GM06990 (cell line): Measurements from ENCODE around the gene INSIG1.

Source experiments
- DNase-seq: peaks from one replicate; pipeline ENCODE4 v3.0.0-alpha.2; 2011; ENCODE audit not compliant: insufficient read length; ENCODE audit errors: extremely low read depth
- H3K27me3 ChIP-seq: replicated peaks from 2 replicates; pipeline ENCODE4 v1.6.0; 2011; ENCODE audit warnings: low read length; ENCODE audit not compliant: control insufficient read depth, insufficient read depth
- H3K36me3 ChIP-seq: 2 replicates; pipeline ENCODE4 v1.5.1; 2011; ENCODE audit warnings: low read length; ENCODE audit not compliant: control insufficient read depth, insufficient read depth
- H3K4me3 ChIP-seq: replicated peaks from 2 replicates; pipeline ENCODE4 v1.5.1; 2011; ENCODE audit warnings: low read depth, mild to moderate bottlenecking, control low read depth, low read length
- CTCF ChIP-seq: IDR thresholded peaks from 2 replicates; pipeline ENCODE4 v1.5.1; 2011; ENCODE audit warnings: low read length, control low read depth, mild to moderate bottlenecking, inconsistent platforms; ENCODE audit not compliant: insufficient read depth, poor library complexity, severe bottlenecking

Gene INSIG1

DNA sequence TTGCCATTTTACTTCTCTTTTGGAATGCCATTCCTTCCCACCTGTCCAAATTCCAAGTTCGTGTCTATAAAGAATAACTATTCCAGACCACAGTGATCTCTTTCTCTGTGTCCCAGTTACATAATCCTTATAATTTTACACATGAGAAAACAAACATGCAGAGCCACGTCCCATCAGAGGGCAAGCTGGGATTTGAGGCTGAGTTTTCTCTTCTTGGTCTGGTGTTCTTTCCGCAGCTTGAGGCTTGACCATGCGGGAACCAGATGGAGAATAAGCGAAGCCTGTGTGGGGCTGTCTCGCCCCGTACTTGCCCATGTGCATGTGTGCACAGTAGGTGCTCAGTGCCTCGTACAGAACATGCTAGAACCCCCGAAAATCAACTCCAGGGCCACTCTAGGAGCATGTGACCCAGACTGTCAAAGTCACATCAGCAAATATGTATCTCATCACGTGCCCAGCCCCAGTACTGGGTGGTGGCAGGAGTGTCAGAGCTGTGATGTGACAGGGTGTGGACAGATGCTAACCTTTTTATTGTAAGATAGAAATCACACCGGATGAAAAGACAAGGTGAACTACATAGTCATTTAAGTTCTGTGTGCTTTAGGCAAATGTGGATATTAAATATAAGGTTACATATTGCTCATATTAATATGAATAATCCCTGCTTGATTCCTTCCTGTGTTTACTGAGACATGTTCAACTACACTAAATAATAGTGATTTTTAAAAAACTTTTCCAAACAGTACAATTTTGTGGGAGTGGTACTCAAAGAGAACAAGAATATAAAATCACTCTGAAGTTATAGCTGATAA lies 3.2 kb downstream of the INSIG1 start:
- TF ChIP-seq CTCF = no peak
- Histone ChIP-seq H3K36me3 (peaks cover 25% of the 10 kb centered on the region), H3K27me3 (no peaks in the 10 kb centered on the region), H3K4me3 (peak overlapping the region; percentile 67)
- DNase-seq = no peak

GRCh38 chr7:155303039-155303593 lies 5.4 kb downstream of the INSIG1 start:
- H3K4me3 ChIP-seq = no peak overlapping the region
- no peak for DNase-seq
- H3K36me3 ChIP-seq = peaks cover 37% of the 10 kb centered on the region
- H3K27me3 ChIP-seq = no peaks in the 10 kb centered on the region
- TF ChIP-seq CTCF = no peak

- Histone ChIP-seq H3K27me3 (no peaks in the 10 kb centered on the region), H3K36me3 (peaks cover 40% of the 10 kb centered on the region), H3K4me3 (no peak overlapping the region)
- no peak for TF ChIP-seq CTCF
- DNase-seq = no peak
Measured at GRCh38 chr7:155303897-155304296, 6.2 kb downstream of the INSIG1 start.

- no peaks in the 10 kb centered on the region for H3K27me3 ChIP-seq
- no peak overlapping the region for H3K4me3 ChIP-seq
- no peak for TF ChIP-seq CTCF
- peaks cover 37% of the 10 kb centered on the region for H3K36me3 ChIP-seq
- no peak for DNase-seq
Measured at GRCh38 chr7:155305231-155305904, 7.7 kb downstream of the INSIG1 start.

- DNase-seq = no peak
- no peak for TF ChIP-seq CTCF
- H3K27me3 ChIP-seq = no peaks in the 10 kb centered on the region
- no peak overlapping the region for H3K4me3 ChIP-seq
- H3K36me3 ChIP-seq = peaks cover 31% of the 10 kb centered on the region
Measured at GRCh38 chr7:155306673-155307470, 9.2 kb downstream of the INSIG1 start.
